ENCODE results near the gene UROC1. TPM values are rescaled to one million over a fixed set of nuclear protein-coding genes. Genes with fewer than 3 reads are reported as not detected.
A peak's percentile ranks its signal among the peaks of the same experiment; 100 is the strongest.

Gene UROC1
- total RNA-seq, 4 donors from 2014 or later, result not detected

- Histone ChIP-seq H3K36me3 (no peaks in the 10 kb centered on the region), H3K4me1 (no peaks in the 10 kb centered on the region), H3K27me3 (no peaks in the 10 kb centered on the region), H3K9me3 (no peaks in the 10 kb centered on the region), H3K4me3 (no peak overlapping the region), H3K27ac (no peak overlapping the region)
- 46 to 49% methylated on average over 16 to 17 of the region's 17 CpGs for WGBS, 2 donors
- TF ChIP-seq EP300 (IDR thresholded peaks at IDR 0.05) (peak in 1 of 2 donors; percentile 15), POLR2A (IDR thresholded peaks at IDR 0.05) (no peak)
- TF ChIP-seq, protein P1, sequence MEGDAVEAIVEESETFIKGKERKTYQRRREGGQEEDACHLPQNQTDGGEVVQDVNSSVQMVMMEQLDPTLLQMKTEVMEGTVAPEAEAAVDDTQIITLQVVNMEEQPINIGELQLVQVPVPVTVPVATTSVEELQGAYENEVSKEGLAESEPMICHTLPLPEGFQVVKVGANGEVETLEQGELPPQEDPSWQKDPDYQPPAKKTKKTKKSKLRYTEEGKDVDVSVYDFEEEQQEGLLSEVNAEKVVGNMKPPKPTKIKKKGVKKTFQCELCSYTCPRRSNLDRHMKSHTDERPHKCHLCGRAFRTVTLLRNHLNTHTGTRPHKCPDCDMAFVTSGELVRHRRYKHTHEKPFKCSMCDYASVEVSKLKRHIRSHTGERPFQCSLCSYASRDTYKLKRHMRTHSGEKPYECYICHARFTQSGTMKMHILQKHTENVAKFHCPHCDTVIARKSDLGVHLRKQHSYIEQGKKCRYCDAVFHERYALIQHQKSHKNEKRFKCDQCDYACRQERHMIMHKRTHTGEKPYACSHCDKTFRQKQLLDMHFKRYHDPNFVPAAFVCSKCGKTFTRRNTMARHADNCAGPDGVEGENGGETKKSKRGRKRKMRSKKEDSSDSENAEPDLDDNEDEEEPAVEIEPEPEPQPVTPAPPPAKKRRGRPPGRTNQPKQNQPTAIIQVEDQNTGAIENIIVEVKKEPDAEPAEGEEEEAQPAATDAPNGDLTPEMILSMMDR (IDR thresholded peaks at IDR 0.05), result peak in 1 of 5 experiments; percentile 10
- no peak for DNase-seq (ENCODE audit: low spot score in 2 of 2)
These were observed 30.3 kb downstream of the UROC1 start for GRCh38 chr3:126487151-126487771.

DNA sequence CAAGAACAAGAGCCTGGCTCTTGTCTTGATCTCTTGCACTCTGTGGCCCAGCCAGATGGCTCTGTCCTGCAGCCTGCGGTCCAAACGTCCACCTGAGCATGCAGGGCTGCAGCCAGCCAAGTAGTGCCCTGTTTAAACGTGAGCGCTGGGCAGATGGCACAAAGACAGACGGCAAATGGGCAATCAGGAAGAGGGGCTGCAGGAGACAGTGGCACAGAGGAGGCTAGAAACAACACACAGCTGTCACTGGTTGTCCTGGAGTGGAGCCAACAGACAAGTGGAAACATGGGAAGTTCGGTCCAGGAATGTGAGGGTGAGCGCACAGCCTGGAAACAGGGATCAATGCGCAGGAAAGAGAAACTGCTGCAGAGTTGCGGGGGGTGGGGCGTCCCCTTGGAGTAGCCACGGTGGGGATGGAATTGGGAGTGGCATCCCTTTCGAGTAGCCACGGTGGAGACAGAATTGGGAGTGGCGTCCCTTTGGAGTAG is 31.2 kb downstream of the UROC1 start:
- Histone ChIP-seq H3K36me3 (no peaks in the 10 kb centered on the region), H3K27ac (no peak overlapping the region), H3K4me3 (no peak overlapping the region), H3K9me3 (no peaks in the 10 kb centered on the region), H3K4me1 (no peaks in the 10 kb centered on the region), H3K27me3 (no peaks in the 10 kb centered on the region)
- 71 to 75% methylated on average over 14 of the region's 14 CpGs for WGBS, 2 donors
- TF ChIP-seq, protein P1 (IDR thresholded peaks at IDR 0.05), result no peak
- no peak for TF ChIP-seq POLR2A (IDR thresholded peaks at IDR 0.05)
- no peak for TF ChIP-seq EP300 (IDR thresholded peaks at IDR 0.05)
- DNase-seq (ENCODE audit: low spot score in 2 of 2), result no peak

GRCh38 chr3:126485956-126486355 is 31.6 kb downstream of the UROC1 start:
- TF ChIP-seq, protein P1 (IDR thresholded peaks at IDR 0.05), result no peak
- TF ChIP-seq POLR2A (IDR thresholded peaks at IDR 0.05) (no peak), EP300 (IDR thresholded peaks at IDR 0.05) (no peak)
- Histone ChIP-seq H3K27ac (no peak overlapping the region), H3K4me3 (no peak overlapping the region), H3K36me3 (no peaks in the 10 kb centered on the region), H3K27me3 (no peaks in the 10 kb centered on the region), H3K4me1 (no peaks in the 10 kb centered on the region), H3K9me3 (no peaks in the 10 kb centered on the region)
- no peak for DNase-seq (ENCODE audit: low spot score in 2 of 2)
- WGBS, 2 donors, result 91% methylated on average over 9 of the region's 9 CpGs

- Histone ChIP-seq H3K9me3 (no peaks in the 10 kb centered on the region), H3K36me3 (no peaks in the 10 kb centered on the region), H3K4me1 (no peaks in the 10 kb centered on the region), H3K4me3 (no peak overlapping the region), H3K27me3 (no peaks in the 10 kb centered on the region), H3K27ac (no peak overlapping the region)
- DNase-seq (ENCODE audit: low spot score in 2 of 2), result no peak
- WGBS, 2 donors, result 75 to 81% methylated on average over 8 of the region's 8 CpGs
- TF ChIP-seq POLR2A (IDR thresholded peaks at IDR 0.05), result no peak
- TF ChIP-seq, protein P1 (IDR thresholded peaks at IDR 0.05), result no peak
- no peak for TF ChIP-seq EP300 (IDR thresholded peaks at IDR 0.05)
These were observed 32.2 kb downstream of the UROC1 start for GRCh38 chr3:126485176-126485897.

DNA sequence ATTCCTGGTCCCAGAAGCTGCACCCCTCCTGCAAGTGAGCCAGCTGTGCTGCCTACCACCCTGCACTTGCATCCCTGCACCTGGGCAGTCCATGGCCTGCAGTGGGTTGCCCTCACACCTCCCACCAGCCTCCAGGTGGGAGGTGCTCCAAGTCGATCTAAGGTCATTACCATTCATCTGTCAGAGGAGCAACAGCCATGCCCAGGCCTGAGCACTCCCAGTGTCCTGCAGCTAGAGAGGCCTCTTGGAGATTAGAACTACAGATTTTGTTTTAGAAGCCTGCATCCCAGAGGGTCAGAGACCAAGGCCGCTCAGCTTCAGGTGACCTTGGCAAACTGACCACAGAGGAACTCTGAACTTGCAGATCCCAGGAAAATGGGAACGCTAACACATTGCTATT is 32.9 kb downstream of the UROC1 start:
- WGBS, 2 donors, result 68 to 79% methylated on average over 3 of the region's 3 CpGs
- H3K27me3 ChIP-seq, result no peaks in the 10 kb centered on the region
- no peaks in the 10 kb centered on the region for H3K36me3 ChIP-seq
- no peak overlapping the region for H3K27ac ChIP-seq
- TF ChIP-seq POLR2A (IDR thresholded peaks at IDR 0.05), result no peak
- TF ChIP-seq, protein P1 (IDR thresholded peaks at IDR 0.05), result no peak
- no peak for TF ChIP-seq EP300 (IDR thresholded peaks at IDR 0.05)
- no peak overlapping the region for H3K4me3 ChIP-seq
- H3K9me3 ChIP-seq, result no peaks in the 10 kb centered on the region
- no peaks in the 10 kb centered on the region for H3K4me1 ChIP-seq
- no peak for DNase-seq (ENCODE audit: low spot score in 2 of 2)
